ENCODE results near the gene ENGASE.

ENGASE gene

DNA sequence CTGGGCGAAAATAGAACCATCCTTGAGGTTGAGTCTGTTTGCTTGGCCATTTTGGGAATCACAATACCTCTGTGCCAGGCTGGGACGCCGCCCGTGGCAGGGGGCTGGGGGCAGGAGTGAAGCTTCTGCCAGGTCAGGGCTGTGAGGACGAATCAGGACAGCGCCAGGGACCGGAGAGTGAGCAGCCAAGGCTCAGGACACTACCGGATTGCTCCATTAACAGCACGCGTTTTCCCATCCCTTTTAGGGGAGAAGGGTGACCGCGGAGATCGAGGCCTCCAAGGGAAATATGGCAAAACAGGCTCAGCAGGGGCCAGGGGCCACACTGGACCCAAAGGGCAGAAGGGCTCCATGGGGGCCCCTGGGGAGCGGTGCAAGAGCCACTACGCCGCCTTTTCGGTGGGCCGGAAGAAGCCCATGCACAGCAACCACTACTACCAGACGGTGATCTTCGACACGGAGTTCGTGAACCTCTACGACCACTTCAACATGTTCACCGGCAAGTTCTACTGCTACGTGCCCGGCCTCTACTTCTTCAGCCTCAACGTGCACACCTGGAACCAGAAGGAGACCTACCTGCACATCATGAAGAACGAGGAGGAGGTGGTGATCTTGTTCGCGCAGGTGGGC lies 27.2 kb upstream of the ENGASE start:
- Histone ChIP-seq H3K9me3 (ENCODE audit: control insufficient read depth in 1 of 2, low read length in 2 of 2) (no peaks in the 10 kb centered on the region), H3K27ac (ENCODE audit: low read length) (no peak overlapping the region), H3K4me3 (ENCODE audit: low read depth in 1 of 2, low read length in 2 of 2) (no peak overlapping the region), H3K27me3 (ENCODE audit: low read depth, low read length) (no peaks in the 10 kb centered on the region), H3K4me1 (ENCODE audit: control insufficient read depth in 1 of 2, insufficient read depth in 2 of 2, low read length in 2 of 2) (peaks cover 0 to 18% of the 10 kb centered on the region in 2 donors), H3K36me3 (ENCODE audit: control insufficient read depth in 1 of 2, insufficient read depth in 2 of 2, low read length in 2 of 2) (peaks cover 0 to 3% of the 10 kb centered on the region in 2 donors)

DNA sequence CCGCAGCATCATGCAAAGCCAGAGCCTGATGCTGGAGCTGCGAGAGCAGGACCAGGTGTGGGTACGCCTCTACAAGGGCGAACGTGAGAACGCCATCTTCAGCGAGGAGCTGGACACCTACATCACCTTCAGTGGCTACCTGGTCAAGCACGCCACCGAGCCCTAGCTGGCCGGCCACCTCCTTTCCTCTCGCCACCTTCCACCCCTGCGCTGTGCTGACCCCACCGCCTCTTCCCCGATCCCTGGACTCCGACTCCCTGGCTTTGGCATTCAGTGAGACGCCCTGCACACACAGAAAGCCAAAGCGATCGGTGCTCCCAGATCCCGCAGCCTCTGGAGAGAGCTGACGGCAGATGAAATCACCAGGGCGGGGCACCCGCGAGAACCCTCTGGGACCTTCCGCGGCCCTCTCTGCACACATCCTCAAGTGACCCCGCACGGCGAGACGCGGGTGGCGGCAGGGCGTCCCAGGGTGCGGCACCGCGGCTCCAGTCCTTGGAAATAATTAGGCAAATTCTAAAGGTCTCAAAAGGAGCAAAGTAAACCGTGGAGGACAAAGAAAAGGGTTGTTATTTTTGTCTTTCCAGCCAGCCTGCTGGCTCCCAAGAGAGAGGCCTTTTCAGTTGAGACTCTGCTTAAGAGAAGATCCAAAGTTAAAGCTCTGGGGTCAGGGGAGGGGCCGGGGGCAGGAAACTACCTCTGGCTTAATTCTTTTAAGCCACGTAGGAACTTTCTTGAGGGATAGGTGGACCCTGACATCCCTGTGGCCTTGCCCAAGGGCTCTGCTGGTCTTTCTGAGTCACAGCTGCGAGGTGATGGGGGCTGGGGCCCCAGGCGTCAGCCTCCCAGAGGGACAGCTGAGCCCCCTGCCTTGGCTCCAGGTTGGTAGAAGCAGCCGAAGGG lies 26.4 kb upstream of the ENGASE start:
- no peaks in the 10 kb centered on the region for H3K9me3 ChIP-seq (ENCODE audit: control insufficient read depth in 1 of 2, low read length in 2 of 2)
- H3K4me3 ChIP-seq (ENCODE audit: low read depth in 1 of 2, low read length in 2 of 2) = no peak overlapping the region
- no peaks in the 10 kb centered on the region for H3K27me3 ChIP-seq (ENCODE audit: low read depth, low read length)
- H3K27ac ChIP-seq (ENCODE audit: low read length) = no peak overlapping the region
- peaks cover 0 to 18% of the 10 kb centered on the region in 2 donors for H3K4me1 ChIP-seq (ENCODE audit: control insufficient read depth in 1 of 2, insufficient read depth in 2 of 2, low read length in 2 of 2)
- H3K36me3 ChIP-seq (ENCODE audit: control insufficient read depth in 1 of 2, insufficient read depth in 2 of 2, low read length in 2 of 2) = peaks cover 0 to 3% of the 10 kb centered on the region in 2 donors

DNA sequence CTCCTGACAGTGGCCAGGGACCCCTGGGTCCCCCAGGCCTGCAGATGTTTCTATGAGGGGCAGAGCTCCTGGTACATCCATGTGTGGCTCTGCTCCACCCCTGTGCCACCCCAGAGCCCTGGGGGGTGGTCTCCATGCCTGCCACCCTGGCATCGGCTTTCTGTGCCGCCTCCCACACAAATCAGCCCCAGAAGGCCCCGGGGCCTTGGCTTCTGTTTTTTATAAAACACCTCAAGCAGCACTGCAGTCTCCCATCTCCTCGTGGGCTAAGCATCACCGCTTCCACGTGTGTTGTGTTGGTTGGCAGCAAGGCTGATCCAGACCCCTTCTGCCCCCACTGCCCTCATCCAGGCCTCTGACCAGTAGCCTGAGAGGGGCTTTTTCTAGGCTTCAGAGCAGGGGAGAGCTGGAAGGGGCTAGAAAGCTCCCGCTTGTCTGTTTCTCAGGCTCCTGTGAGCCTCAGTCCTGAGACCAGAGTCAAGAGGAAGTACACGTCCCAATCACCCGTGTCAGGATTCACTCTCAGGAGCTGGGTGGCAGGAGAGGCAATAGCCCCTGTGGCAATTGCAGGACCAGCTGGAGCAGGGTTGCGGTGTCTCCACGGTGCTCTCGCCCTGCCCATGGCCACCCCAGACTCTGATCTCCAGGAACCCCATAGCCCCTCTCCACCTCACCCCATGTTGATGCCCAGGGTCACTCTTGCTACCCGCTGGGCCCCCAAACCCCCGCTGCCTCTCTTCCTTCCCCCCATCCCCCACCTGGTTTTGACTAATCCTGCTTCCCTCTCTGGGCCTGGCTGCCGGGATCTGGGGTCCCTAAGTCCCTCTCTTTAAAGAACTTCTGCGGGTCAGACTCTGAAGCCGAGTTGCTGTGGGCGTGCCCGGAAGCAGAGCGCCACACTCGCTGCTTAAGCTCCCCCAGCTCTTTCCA lies 25.5 kb upstream of the ENGASE start:
- H3K27me3 ChIP-seq (ENCODE audit: low read depth, low read length) = no peaks in the 10 kb centered on the region
- no peaks in the 10 kb centered on the region for H3K9me3 ChIP-seq (ENCODE audit: control insufficient read depth in 1 of 2, low read length in 2 of 2)
- H3K4me3 ChIP-seq (ENCODE audit: low read depth in 1 of 2, low read length in 2 of 2) = no peak overlapping the region
- H3K4me1 ChIP-seq (ENCODE audit: control insufficient read depth in 1 of 2, insufficient read depth in 2 of 2, low read length in 2 of 2) = peaks cover 0 to 18% of the 10 kb centered on the region in 2 donors
- no peak overlapping the region for H3K27ac ChIP-seq (ENCODE audit: low read length)
- peaks cover 0 to 3% of the 10 kb centered on the region in 2 donors for H3K36me3 ChIP-seq (ENCODE audit: control insufficient read depth in 1 of 2, insufficient read depth in 2 of 2, low read length in 2 of 2)

DNA sequence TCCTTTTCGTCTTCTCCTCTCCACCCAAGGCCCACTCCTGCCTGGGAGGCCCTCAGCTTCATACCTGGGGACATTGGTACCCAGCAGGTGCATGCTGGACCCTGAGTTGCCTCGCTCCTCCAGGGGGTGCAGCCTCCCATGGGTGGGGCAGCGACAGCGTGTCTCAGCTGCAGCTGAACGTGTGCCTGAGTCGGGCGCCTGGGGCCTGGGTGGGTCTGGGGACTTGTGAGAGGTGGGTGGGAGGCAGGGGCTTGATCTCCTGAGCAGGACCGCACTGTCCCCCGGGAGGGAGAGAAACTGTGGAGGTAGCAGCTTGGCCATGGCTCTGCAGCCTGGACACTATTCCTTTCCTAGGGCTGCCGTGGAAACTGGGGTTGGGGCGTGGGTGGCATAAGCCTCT lies 24.8 kb upstream of the ENGASE start:
- Histone ChIP-seq H3K27ac (ENCODE audit: low read length) (no peak overlapping the region), H3K9me3 (ENCODE audit: control insufficient read depth in 1 of 2, low read length in 2 of 2) (no peaks in the 10 kb centered on the region), H3K4me3 (ENCODE audit: low read depth in 1 of 2, low read length in 2 of 2) (no peak overlapping the region), H3K27me3 (ENCODE audit: low read depth, low read length) (no peaks in the 10 kb centered on the region), H3K36me3 (ENCODE audit: control insufficient read depth in 1 of 2, insufficient read depth in 2 of 2, low read length in 2 of 2) (peaks cover 0 to 3% of the 10 kb centered on the region in 2 donors), H3K4me1 (ENCODE audit: control insufficient read depth in 1 of 2, insufficient read depth in 2 of 2, low read length in 2 of 2) (peaks cover 0 to 18% of the 10 kb centered on the region in 2 donors)

DNA sequence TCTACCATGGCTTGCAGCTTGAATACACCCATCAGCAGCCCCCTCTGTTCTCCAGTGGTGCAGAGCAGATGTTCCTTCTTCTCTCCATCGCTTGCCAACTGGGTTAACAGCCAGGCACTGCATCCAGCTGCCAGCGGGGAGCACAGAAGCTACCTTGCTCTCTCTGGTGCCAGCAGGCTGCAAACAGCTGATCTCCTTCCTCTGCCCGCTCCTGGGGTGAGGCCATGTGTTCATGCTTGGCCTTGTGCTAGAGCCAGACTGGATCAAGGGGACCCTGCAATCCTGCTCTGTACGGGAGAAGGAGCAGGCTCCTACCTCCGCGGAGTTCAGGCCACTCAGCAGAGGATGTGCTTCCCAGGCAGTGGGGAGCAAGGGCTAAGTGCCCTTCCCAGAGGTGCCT lies 24.1 kb upstream of the ENGASE start:
- Histone ChIP-seq H3K27me3 (ENCODE audit: low read depth, low read length) (no peaks in the 10 kb centered on the region), H3K27ac (ENCODE audit: low read length) (no peak overlapping the region), H3K4me1 (ENCODE audit: control insufficient read depth in 1 of 2, insufficient read depth in 2 of 2, low read length in 2 of 2) (peaks cover 0 to 18% of the 10 kb centered on the region in 2 donors), H3K4me3 (ENCODE audit: low read depth in 1 of 2, low read length in 2 of 2) (no peak overlapping the region), H3K36me3 (ENCODE audit: control insufficient read depth in 1 of 2, insufficient read depth in 2 of 2, low read length in 2 of 2) (peaks cover 0 to 3% of the 10 kb centered on the region in 2 donors), H3K9me3 (ENCODE audit: control insufficient read depth in 1 of 2, low read length in 2 of 2) (no peaks in the 10 kb centered on the region)

DNA sequence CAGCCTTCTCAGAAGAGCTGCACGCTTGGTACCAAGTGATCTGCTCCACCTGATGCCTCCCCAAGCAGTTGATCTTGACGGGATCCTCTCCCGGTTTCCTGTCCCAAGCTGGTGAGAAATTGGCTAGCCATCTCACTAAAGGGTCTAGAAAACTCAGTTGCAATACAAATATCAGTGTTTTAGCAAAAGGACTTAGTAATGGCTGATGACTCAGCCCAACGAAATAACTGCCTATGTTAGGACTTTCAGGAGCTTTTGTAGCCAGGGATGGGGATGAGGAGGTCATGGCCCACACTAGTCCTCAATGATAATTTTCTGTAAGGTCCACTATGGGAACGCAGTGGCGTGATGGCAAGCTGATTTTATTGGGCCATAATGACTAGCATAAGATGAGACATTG lies 23.3 kb upstream of the ENGASE start:
- H3K4me3 ChIP-seq (ENCODE audit: low read depth in 1 of 2, low read length in 2 of 2) = no peak overlapping the region
- H3K9me3 ChIP-seq (ENCODE audit: control insufficient read depth in 1 of 2, low read length in 2 of 2) = no peaks in the 10 kb centered on the region
- peaks cover 0 to 3% of the 10 kb centered on the region in 2 donors for H3K36me3 ChIP-seq (ENCODE audit: control insufficient read depth in 1 of 2, insufficient read depth in 2 of 2, low read length in 2 of 2)
- H3K27me3 ChIP-seq (ENCODE audit: low read depth, low read length) = no peaks in the 10 kb centered on the region
- peaks cover 0 to 14% of the 10 kb centered on the region in 2 donors for H3K4me1 ChIP-seq (ENCODE audit: control insufficient read depth in 1 of 2, insufficient read depth in 2 of 2, low read length in 2 of 2)
- no peak overlapping the region for H3K27ac ChIP-seq (ENCODE audit: low read length)

DNA sequence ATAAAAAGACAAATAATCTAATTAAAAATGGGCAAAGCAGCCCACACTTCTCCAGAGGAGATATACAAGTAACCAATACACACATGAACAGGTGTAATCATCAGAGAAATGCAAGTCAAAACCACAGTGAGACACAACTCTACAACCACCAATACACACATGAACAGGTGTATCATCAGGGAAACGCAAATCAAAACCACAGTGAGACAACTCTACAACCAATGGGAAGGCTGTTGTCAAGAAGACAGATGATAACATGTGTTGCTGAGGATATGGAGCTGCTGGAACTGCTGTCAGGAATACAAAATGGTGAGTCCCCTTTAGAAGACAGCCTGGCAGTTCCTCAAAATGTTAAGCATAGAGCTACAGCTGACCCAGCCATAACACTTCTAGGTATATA lies 22.5 kb upstream of the ENGASE start:
- H3K27ac ChIP-seq (ENCODE audit: low read length) = no peak overlapping the region
- no peaks in the 10 kb centered on the region for H3K27me3 ChIP-seq (ENCODE audit: low read depth, low read length)
- H3K4me1 ChIP-seq (ENCODE audit: control insufficient read depth in 1 of 2, insufficient read depth in 2 of 2, low read length in 2 of 2) = peaks cover 0 to 8% of the 10 kb centered on the region in 2 donors
- H3K36me3 ChIP-seq (ENCODE audit: control insufficient read depth in 1 of 2, insufficient read depth in 2 of 2, low read length in 2 of 2) = peaks cover 0 to 3% of the 10 kb centered on the region in 2 donors
- H3K4me3 ChIP-seq (ENCODE audit: low read depth in 1 of 2, low read length in 2 of 2) = no peak overlapping the region
- no peaks in the 10 kb centered on the region for H3K9me3 ChIP-seq (ENCODE audit: control insufficient read depth in 1 of 2, low read length in 2 of 2)

DNA sequence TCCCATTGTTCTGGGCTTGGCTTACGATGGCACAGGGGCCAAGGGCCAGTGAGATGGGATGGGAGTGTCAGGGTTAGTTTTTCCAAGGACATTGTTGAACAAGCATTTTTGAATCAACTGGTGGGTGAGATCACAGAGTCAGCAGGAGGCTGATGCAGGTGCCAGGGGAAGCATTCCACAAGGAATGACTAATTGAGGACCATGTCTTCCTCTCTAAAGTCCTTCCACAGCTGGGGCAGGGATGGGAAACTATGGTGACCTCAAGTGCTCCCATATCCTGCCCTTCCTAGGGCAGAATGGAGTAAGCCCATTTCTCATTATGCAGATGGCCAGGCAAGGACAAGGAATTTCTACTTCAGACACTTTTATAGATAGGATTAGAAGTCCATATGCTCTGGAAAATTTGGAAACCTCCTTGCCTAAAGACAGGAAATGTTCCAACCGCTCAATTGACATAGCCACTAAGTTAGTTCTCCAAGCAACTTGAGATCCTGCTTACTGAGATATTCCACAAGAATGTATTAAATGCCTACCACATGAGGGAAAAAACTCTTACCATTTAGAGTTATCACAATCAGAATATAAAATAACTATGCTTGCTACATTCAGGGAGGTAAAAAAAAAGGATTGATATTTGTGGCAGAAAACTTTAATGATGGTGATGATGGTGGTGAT lies 21.2 kb upstream of the ENGASE start:
- Histone ChIP-seq H3K36me3 (ENCODE audit: control insufficient read depth in 1 of 2, insufficient read depth in 2 of 2, low read length in 2 of 2) (peaks cover 0 to 3% of the 10 kb centered on the region in 2 donors), H3K27ac (ENCODE audit: low read length) (no peak overlapping the region)

DNA sequence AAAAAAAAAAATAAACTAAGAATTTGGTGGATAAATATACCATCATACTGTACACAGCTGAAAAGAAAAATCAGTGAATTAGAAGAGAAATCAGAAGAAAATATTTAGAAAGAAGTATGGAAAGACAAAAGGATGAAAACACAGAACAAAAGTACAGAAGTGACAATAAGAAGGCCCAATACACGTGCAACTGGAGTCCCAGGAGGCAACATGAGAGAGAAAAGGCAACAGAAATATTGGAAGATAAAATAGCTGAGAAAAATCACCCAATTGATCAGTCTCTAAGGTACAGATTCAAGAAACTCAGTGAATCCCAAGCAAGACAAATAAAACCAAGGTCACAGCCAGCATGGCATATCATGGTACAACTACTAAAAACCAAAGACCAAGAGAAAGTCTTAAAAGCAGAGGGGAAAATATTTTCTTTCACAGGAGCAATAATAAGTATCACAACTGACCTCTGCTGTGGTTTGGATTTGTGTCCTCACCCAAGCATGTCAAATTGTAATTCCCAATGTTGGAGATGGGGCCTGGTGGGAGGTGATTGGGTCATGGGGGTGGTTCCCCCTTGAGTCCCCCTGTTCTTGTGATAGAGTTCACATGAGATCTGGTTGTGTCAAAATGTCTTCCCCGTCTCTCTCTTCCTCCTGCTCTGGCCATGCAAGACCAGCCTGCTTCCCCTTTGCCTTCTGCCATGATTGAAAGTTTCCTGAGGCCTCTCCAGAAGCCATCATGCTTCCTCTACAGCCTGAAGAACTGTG lies 20.2 kb upstream of the ENGASE start:
- H3K27ac ChIP-seq (ENCODE audit: low read length) = no peak overlapping the region
- no peaks in the 10 kb centered on the region for H3K27me3 ChIP-seq (ENCODE audit: low read depth, low read length)
- peaks cover 0 to 3% of the 10 kb centered on the region in 2 donors for H3K36me3 ChIP-seq (ENCODE audit: control insufficient read depth in 1 of 2, insufficient read depth in 2 of 2, low read length in 2 of 2)
- H3K4me3 ChIP-seq (ENCODE audit: low read depth in 1 of 2, low read length in 2 of 2) = no peak overlapping the region
- no peaks in the 10 kb centered on the region for H3K4me1 ChIP-seq (ENCODE audit: control insufficient read depth in 1 of 2, insufficient read depth in 2 of 2, low read length in 2 of 2)
- no peaks in the 10 kb centered on the region for H3K9me3 ChIP-seq (ENCODE audit: control insufficient read depth in 1 of 2, low read length in 2 of 2)

More for the DNA sequence above, 21.2 kb upstream of the ENGASE start:
- Histone ChIP-seq H3K9me3 (ENCODE audit: control insufficient read depth in 1 of 2, low read length in 2 of 2) (no peaks in the 10 kb centered on the region), H3K4me1 (ENCODE audit: control insufficient read depth in 1 of 2, insufficient read depth in 2 of 2, low read length in 2 of 2) (no peaks in the 10 kb centered on the region), H3K4me3 (ENCODE audit: low read depth in 1 of 2, low read length in 2 of 2) (no peak overlapping the region), H3K27me3 (ENCODE audit: low read depth, low read length) (no peaks in the 10 kb centered on the region)

DNA sequence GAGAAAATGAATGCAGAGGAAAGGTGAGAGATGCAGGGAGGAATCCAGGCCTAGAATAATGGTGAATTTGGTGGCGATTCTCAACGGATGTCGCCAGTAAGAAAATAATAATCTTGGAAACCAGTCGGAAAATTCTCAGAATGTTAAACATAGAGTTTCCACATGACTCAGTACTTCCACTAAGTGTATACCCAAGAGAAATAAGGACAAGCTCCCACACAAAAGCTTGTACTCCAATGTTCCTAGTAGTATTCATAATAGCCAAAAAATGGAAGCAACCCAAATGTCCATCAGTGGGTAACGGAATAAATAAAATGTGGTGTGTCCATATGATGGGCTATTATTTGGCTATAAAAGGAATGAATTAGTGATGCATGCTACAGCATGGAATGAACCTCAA lies 19.4 kb upstream of the ENGASE start:
- H3K27ac ChIP-seq (ENCODE audit: low read length) = no peak overlapping the region
- H3K4me1 ChIP-seq (ENCODE audit: control insufficient read depth in 1 of 2, insufficient read depth in 2 of 2, low read length in 2 of 2) = no peaks in the 10 kb centered on the region
- peaks cover 0 to 3% of the 10 kb centered on the region in 2 donors for H3K36me3 ChIP-seq (ENCODE audit: control insufficient read depth in 1 of 2, insufficient read depth in 2 of 2, low read length in 2 of 2)
- no peaks in the 10 kb centered on the region for H3K9me3 ChIP-seq (ENCODE audit: control insufficient read depth in 1 of 2, low read length in 2 of 2)
- H3K27me3 ChIP-seq (ENCODE audit: low read depth, low read length) = no peaks in the 10 kb centered on the region
- no peak overlapping the region for H3K4me3 ChIP-seq (ENCODE audit: low read depth in 1 of 2, low read length in 2 of 2)

All from muscle layer of duodenum (tissue), 2 donors.